Measurements from ENCODE around the gene EXOC4. TPM values are rescaled to one million over a fixed set of nuclear protein-coding genes. Genes with fewer than 3 reads are reported as not detected.

EXOC4 gene
- total RNA-seq, 1 experiment from 2014 or later: 75.8 TPM

GRCh38 chr7:133563251-133563650 is 310.4 kb downstream of the EXOC4 start:
- H3K4me3 Mint-ChIP-seq: no peak overlapping the region
- no peak overlapping the region for H3K9ac ChIP-seq (ENCODE audit: extremely low read depth, insufficient read length, low read length)
- WGBS (ENCODE audit: extremely low coverage, insufficient read length, low lambda C conversion rate): no CpG with 5 or more reads among the region's 5 CpGs

More at GRCh38 chr7:133563251-133563650, 310.4 kb downstream of the EXOC4 start:
- H2BK120ac ChIP-seq (ENCODE audit: low read depth, low read length, poor library complexity, severe bottlenecking): no peak overlapping the region
- no peaks in the 10 kb centered on the region for H3K79me1 ChIP-seq (ENCODE audit: insufficient read depth, low read depth, low read length, poor library complexity, severe bottlenecking)
- no peaks in the 10 kb centered on the region for H3K9me3 ChIP-seq (ENCODE audit: control insufficient read depth, low read depth, low read length)
- no peaks in the 10 kb centered on the region for H3K27me3 Mint-ChIP-seq (ENCODE audit: low read depth)
- no peak overlapping the region for H2BK12ac ChIP-seq (ENCODE audit: insufficient read length, low read depth, low read length)
- H2AFZ ChIP-seq (ENCODE audit: low read length): no peak overlapping the region
- no peaks in the 10 kb centered on the region for H3K4me1 ChIP-seq (ENCODE audit: insufficient read depth, low read length)
- H4K91ac ChIP-seq (ENCODE audit: insufficient read length, low read depth, low read length): no peak overlapping the region
- H3K4ac ChIP-seq (ENCODE audit: low read depth, low read length): no peak overlapping the region
- no peak overlapping the region for H3T11ph ChIP-seq (ENCODE audit: low read length)
- peaks cover 0 to 3% of the 10 kb centered on the region in 2 experiments; a peak in 1 of 4 replicates for H3K4me1 Mint-ChIP-seq
- no peak overlapping the region for H3K14ac ChIP-seq (ENCODE audit: insufficient read depth, low read length)
- no peak overlapping the region for H2AK5ac ChIP-seq (ENCODE audit: insufficient read length, low read length)
- H3K79me2 ChIP-seq (ENCODE audit: insufficient read depth, low read length): no peaks in the 10 kb centered on the region
- H3K27ac ChIP-seq (ENCODE audit: insufficient read length, low read depth, low read length): no peak overlapping the region
- H3K27ac Mint-ChIP-seq: no peak overlapping the region
- H3K18ac ChIP-seq (ENCODE audit: insufficient read length, low read depth, low read length): no peak overlapping the region
- H4K20me1 ChIP-seq (ENCODE audit: control insufficient read depth, insufficient read depth, insufficient read length): no peaks in the 10 kb centered on the region
- TF ChIP-seq CTCF (conservative IDR thresholded peaks at IDR 0.05): no peak
- H3K56ac ChIP-seq (ENCODE audit: insufficient read length, low read depth, low read length): no peak overlapping the region
- no peak overlapping the region for H3K4me2 ChIP-seq (ENCODE audit: insufficient read depth, insufficient read length, low read length)
- no peak overlapping the region for H2BK5ac ChIP-seq (ENCODE audit: insufficient read length, low read length)
- no peak for DNase-seq
- H3K36me3 Mint-ChIP-seq (ENCODE audit: insufficient read depth in 1 of 3, low read depth in 3 of 3): no peaks in the 10 kb centered on the region
- H3K9me3 Mint-ChIP-seq: no peaks in the 10 kb centered on the region
- no peak overlapping the region for H4K5ac ChIP-seq (ENCODE audit: insufficient read length, low read depth, low read length)
- H3K23ac ChIP-seq (ENCODE audit: insufficient read length, low read depth, low read length): no peak overlapping the region
- no peaks in the 10 kb centered on the region for H3K27me3 ChIP-seq (ENCODE audit: insufficient read depth, low read length)
- no peak overlapping the region for H2BK20ac ChIP-seq (ENCODE audit: low read depth, low read length, poor library complexity, severe bottlenecking)
- H3K23me2 ChIP-seq (ENCODE audit: insufficient read length, low read depth, low read length, poor library complexity, severe bottlenecking): no peaks in the 10 kb centered on the region
- H2BK15ac ChIP-seq (ENCODE audit: low read depth, low read length): no peak overlapping the region
- H4K8ac ChIP-seq (replicated peaks; ENCODE audit: insufficient read length, low read depth, low read length): no peak overlapping the region
